ENCODE results near the gene PPP1R13L.

Gene PPP1R13L

DNA sequence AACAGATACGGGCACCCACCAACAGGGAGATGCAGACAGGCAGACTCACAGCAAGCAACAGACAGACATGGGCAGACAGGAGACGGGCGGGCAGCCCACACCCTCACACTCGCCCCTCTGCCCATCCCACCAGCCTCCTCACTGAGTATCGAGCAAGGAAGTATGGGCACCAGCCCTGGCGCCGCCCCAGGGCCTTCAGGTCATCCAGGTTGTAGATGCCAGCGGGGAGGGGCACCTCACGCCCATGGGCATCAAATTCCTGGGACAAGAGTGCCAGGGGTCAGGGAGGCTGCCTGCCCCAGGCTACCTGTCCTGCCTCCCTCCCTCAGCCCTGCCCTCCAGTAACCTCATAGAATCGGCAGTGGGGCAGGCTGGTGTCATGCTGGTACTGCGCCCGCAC, 40.2 kb downstream of the PPP1R13L start:
- no peak for DNase-seq (ENCODE audit: low spot score)

DNA sequence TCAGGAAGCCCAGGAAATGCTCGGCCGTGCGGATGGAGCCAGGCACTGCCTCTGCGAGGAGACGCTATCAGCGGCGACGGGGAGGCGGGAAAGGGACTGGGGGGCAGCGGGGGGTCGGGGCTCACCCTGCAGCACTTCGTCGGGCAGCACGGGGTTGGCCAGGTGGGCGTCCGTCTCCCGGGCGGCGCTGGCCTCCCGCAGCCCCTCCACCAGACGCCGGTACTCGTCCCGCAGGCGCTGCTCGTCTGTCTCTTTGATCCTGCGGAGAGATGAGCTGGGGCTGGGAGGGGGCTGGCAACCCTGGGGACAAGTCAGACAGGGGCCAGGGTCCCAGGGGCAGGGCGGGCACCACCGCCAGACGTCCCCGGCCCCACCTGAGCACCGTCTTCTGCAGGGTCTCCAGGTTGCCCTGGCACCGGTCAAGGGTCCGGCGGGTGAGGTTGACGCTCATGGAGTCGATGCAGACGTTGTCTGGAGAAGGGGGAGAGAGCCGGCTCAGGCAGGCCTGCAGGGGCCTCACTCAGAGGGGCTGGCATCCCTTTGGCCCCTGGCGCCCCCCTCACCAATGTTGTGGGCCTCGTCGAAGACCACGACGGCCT, 40.9 kb downstream of the PPP1R13L start:
- no peak for DNase-seq (ENCODE audit: low spot score)

DNA sequence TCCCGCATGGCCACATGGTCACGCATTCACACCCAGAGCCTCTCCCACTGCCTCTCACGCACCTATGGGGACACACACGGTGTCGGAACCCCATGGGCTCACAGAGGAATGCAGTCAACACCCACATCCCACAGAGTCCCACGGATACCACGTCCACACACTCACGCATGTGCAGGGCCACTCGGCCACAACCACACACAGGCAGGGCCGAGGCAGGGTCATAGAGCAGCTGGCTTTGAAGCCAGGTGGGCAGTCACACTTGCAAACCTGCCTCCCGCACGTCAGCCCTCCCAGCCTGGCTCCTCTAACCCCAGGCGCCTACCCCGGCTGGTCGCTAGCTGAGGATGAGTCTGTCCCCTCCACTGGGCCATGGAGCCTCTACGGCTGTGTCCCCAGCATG, 42.6 kb downstream of the PPP1R13L start:
- DNase-seq (ENCODE audit: low spot score), result no peak

DNA sequence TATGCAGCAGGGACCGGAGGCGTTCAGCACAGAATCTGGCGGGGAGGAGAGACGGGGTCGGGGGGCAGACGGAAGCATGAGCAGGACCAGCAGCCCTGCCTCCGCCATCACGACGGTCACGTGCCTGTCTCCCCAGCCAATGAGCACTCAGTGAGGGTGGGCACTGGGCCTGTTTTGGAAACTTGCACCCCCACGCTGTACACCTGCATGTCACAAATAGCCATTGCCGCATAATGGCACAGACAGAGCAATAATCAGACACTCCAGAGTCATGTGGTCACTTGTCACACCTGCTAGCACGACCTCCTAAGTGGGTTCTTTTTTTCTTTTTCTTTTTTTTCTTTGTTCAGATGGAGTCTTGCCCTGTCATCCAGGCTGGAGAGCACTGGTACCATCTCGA, 43.3 kb downstream of the PPP1R13L start:
- DNase-seq (ENCODE audit: low spot score), result no peak

DNA sequence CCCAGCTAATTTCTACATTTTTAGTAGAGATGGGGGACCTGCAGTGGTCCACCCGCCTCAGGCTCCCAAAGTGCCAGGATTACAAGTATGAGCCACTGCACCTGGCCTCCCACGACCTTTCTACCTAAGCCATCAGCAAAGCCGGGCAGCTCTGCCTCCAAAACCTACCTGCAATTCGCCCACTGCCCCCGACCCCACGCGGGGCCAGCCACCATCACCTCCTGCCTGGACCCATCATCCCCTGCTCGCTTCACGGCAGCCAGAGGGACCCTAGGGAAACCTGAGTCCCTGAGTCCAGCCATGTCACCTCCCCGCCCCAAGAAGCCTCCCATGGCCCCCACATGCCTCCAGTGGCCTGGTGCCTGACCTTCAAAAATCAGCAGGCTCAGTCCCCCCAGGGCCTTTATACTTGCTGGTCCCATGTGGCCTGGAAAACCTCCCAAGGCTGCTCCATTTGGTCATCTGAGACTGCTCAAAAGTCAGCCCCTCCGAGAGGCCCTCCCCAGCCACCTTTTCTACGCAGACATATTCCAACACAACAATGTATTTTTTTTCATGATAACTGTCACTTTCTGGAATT, 46.6 kb downstream of the PPP1R13L start:
- no peak for DNase-seq (ENCODE audit: low spot score)

DNA sequence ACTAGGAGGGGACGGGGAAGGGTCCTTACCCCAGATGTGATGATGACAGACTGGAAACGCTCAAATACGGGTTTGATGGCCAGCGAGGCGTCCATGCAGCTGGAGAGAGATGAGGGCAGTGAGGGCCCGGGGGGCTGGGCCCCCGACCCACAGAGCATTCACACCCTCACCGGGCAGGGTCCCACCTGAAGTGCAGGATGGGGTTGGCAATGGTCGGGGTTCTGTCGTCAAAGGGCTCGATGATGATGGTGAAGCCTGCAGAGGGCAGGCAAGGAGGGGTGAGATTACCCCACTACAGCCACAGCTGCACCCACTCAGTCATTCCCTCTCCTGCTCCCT, 47.5 kb downstream of the PPP1R13L start:
- no peak for DNase-seq (ENCODE audit: low spot score)

GRCh38 chr19:45356760-45357444, 48.0 kb downstream of the PPP1R13L start:
- no peak for DNase-seq (ENCODE audit: low spot score)

GRCh38 chr19:45355910-45356309, 49.0 kb downstream of the PPP1R13L start:
- DNase-seq (ENCODE audit: low spot score), result no peak

- DNase-seq (ENCODE audit: low spot score), result no peak
These were observed 49.5 kb downstream of the PPP1R13L start for GRCh38 chr19:45355402-45355801.

- no peak for DNase-seq (ENCODE audit: low spot score)
These were observed 50.5 kb downstream of the PPP1R13L start for GRCh38 chr19:45354241-45354842.

- DNase-seq (ENCODE audit: low spot score), result no peak
These were observed 51.7 kb downstream of the PPP1R13L start for GRCh38 chr19:45352914-45353796.

DNA sequence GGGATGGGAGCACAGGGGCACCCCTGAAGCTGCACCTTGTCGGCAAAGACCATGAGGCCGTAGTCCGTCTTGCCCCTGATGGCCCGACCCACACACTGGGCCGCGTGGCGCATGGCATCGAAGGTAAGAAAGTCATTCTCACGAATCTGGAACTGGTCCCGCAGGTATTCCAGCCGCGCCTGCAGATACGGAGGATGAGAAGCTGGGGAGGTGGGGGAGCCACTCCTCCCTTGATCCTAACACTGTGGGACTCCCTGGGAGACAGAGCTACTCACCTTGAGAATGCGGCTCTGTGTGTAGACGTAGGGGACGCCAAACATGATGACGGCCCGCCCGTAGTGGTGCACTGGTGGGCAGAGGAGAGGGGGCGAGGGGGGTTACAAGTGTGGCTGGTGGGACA, 52.4 kb downstream of the PPP1R13L start:
- DNase-seq (ENCODE audit: low spot score), result no peak

GRCh38 chr19:45352062-45352461, 52.8 kb downstream of the PPP1R13L start:
- no peak for DNase-seq (ENCODE audit: low spot score)

GRCh38 chr19:45351401-45351952, 53.4 kb downstream of the PPP1R13L start:
- DNase-seq (ENCODE audit: low spot score), result no peak

GRCh38 chr19:45350477-45351058, 54.3 kb downstream of the PPP1R13L start:
- no peak for DNase-seq (ENCODE audit: low spot score)

- DNase-seq (ENCODE audit: low spot score), result no peak
These were observed 55.4 kb downstream of the PPP1R13L start for GRCh38 chr19:45349430-45349941.

DNA sequence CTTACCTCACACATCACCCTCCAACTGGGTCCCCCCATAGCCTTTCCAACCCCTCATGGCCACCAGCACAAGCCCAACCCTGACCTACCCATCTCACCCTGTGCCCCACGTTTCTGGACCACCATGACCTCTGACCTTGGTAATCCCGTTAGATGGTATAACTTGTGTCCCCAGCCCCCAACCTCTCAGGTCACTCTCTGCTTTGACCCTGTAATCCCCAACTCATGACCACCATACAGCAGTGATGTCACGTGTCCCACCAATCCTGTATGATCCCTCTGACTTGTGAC, 55.8 kb downstream of the PPP1R13L start:
- no peak for DNase-seq (ENCODE audit: low spot score)

DNA sequence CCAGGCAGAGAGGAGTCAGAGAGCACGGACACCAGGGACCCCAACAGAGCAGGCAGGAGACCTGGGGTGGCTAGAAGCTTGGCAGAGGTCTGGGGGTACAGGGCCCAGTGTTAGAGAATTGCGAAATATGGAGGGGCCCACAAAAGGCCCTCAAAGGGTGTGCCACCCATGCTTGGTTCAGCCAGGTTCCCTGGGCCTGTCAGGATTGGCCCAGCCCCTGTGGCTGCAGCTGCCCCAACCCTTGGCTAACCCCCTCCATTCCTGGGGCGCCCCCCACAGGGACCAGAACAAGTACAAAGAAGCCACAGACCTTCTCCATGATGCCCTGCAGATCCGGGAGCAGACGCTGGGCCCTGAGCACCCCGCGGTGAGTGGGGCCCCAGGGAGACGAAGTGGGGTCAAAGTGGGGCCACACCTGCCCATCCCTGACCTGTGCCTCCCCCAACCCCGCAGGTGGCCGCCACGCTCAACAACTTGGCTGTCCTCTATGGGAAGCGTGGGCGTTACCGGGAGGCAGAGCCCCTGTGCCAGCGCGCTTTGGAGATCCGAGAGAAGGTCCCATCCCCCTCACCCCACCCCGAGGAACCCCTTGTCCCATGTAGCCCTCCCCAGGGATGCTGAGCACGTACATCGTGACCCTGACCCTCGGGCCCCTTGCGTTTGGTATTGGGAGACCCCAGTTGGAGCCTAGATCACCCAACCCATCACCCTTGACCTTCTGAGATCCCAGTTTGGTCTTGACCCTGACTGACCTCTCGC, 56.3 kb downstream of the PPP1R13L start:
- no peak for DNase-seq (ENCODE audit: low spot score)

DNA sequence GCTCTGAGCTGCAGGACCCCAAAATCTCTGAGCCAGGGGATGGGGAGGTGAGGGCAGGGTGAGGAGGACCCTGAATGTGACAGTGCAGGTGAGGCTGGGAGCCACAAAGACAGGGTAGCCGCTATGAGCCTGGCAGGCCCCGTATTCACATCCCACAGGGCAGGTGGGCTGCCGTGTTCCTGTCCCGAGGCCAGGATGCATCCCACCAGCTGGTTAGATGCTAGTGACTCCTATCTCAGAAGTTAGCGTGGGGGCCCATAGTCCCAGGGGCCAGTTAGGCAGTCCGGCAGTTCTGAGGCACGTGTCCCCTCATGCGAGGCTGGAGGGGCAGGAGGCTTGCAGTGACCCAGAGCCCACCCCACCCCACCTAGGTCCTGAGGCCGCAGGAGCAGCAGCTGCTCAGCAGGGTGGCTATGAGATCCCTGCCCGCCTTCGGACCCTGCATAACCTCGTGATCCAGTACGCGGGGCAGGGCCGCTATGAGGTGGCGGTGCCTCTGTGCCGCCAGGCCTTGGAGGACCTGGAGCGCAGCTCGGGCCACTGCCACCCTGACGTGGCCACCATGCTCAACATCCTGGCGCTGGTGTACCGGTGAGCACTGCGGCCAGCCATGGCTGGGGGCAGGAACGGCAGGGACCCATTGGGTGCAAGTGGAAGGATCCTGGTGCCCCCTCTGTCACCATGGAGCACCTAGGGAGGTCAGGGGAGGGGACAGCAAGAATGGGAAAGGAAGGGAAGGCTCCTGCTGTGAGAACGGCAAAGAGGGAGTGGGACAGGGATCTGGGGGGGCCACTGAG, 57.1 kb downstream of the PPP1R13L start:
- DNase-seq (ENCODE audit: low spot score), result no peak

DNA sequence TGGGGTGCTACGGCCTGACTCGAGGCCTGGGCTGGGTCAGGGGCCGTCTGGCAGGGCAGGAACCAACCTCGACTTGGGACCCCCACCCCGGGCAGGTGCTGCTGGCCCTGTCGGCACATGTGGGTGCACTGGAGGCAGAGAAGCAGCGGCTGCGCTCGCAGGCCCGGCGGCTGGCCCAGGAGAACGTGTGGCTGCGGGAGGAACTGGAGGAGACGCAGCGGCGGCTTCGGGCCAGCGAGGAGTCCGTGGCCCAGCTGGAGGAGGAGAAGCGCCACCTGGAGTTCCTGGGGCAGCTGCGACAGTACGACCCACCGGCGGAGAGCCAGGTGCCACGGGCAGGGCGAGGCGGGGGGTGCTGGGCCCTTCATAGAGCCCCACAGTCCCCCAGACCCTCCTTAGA, 58.4 kb downstream of the PPP1R13L start:
- DNase-seq (ENCODE audit: low spot score), result no peak
